ENCODE data around the gene CCM2L. TPM values are rescaled to one million over a fixed set of nuclear protein-coding genes. Genes with fewer than 3 reads are reported as not detected.

The CCM2L gene
- total and polyA plus RNA-seq, 2 donors (not counting 1 experiment from before 2014, with no cell fraction given) = not detected

DNA sequence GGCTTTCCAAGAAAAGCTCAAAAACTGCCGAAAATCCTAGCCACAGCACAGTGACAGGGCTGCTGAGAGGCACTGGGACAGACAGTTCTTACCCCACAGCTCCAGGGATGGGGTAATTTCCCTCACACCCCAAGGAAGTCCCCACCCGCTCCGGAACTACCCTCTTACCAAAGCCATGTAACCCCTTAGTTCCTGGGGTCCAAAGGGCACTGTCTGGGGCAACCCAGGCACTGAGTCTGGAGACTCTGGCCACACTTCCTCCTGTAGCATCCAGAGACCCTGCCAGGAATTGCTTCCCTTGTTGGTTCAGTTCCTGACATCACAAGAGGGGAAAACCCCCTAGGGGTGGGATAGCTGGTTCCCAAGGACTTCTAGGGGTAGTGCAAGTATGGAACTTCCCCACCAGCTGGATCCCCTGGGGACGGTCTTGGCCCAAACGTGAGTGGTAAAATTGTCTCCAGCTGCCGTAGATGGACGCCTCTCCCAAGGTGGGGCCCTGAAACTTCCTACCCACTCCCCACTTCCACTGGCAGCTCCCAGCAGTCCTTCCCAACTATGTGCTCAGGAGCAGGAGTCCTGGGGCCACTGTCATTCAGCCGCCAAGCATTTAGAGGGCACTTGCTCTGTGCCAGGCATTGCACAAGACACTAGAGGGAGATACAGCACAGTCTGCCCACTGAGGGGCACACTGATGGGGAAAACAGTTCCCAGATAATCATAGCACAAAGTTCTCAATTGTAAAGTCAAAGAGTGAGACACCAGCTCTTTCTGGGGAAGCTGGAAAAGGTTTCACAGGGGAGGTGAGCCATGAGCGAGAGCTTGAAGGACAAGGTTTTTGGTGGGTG, 24.6 kb downstream of the CCM2L start:
- no peak overlapping the region for H2AFZ ChIP-seq (ENCODE audit: insufficient read depth, low read depth, low read length, poor library complexity, severe bottlenecking)
- H3K9me3 ChIP-seq (ENCODE audit: control extremely low read depth in 1 of 3, control insufficient read depth in 2 of 3, insufficient read depth in 1 of 3, low read length in 2 of 3) = peaks cover 0 to 7% (median 7%) of the 10 kb centered on the region in 3 donors
- Mint-ChIP-seq H3K4me3 (peak overlapping the region; percentile 41), H3K4me1 (peaks cover 44% of the 10 kb centered on the region), H3K27me3 (peaks cover 28% of the 10 kb centered on the region), H3K27ac (peak overlapping the region; percentile 72), H3K9me3 (ENCODE audit: insufficient read depth) (no peaks in the 10 kb centered on the region)
- no peaks in the 10 kb centered on the region for H4K20me1 ChIP-seq (ENCODE audit: control insufficient read depth, insufficient read depth, low read length, poor library complexity, severe bottlenecking)
- H3K79me2 ChIP-seq (ENCODE audit: control insufficient read depth, insufficient read depth, low read length) = no peaks in the 10 kb centered on the region
- no peaks in the 10 kb centered on the region for H3K36me3 ChIP-seq (replicated peaks in 1 of 2; ENCODE audit: control extremely low read depth in 1 of 2, control insufficient read depth in 1 of 2, extremely low read depth in 1 of 2, insufficient read depth in 2 of 2, low read length in 1 of 2)
- ChIA-PET CTCF (interaction anchor here (0.6 to 10.3 kb wide), 31 partner anchors 8 to 521 kb away, joined by 3 to 389 read pairs (median 4); partner anchors contain the start of genes HCK, PDRG1 and TM9SF4), POLR2A (interaction anchor here (0.8 kb wide), 1 partner anchor 16 kb away, joined by 3 read pairs; no protein-coding TSS in a partner anchor)
- no peak overlapping the region for H3K27ac ChIP-seq (ENCODE audit: low read length in 2 of 2)
- peaks cover 0 to 20% (median 8%) of the 10 kb centered on the region in 4 experiments for H3K27me3 ChIP-seq (replicated peaks in 1 of 4; ENCODE audit: control extremely low read depth in 1 of 4, control insufficient read depth in 3 of 4, insufficient read depth in 4 of 4, low read length in 3 of 4)
- no peak for TF ChIP-seq EZH2 (IDR thresholded peaks at IDR 0.05; ENCODE audit: borderline replicate concordance, insufficient read depth, low read depth, low read length, poor library complexity, severe bottlenecking)
- TF ChIP-seq, protein P1, sequence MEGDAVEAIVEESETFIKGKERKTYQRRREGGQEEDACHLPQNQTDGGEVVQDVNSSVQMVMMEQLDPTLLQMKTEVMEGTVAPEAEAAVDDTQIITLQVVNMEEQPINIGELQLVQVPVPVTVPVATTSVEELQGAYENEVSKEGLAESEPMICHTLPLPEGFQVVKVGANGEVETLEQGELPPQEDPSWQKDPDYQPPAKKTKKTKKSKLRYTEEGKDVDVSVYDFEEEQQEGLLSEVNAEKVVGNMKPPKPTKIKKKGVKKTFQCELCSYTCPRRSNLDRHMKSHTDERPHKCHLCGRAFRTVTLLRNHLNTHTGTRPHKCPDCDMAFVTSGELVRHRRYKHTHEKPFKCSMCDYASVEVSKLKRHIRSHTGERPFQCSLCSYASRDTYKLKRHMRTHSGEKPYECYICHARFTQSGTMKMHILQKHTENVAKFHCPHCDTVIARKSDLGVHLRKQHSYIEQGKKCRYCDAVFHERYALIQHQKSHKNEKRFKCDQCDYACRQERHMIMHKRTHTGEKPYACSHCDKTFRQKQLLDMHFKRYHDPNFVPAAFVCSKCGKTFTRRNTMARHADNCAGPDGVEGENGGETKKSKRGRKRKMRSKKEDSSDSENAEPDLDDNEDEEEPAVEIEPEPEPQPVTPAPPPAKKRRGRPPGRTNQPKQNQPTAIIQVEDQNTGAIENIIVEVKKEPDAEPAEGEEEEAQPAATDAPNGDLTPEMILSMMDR (IDR thresholded peaks at IDR 0.05) = peak; percentile 36
- intact Hi-C loops (cut with micrococcal nuclease) = loop anchor here (1.0 kb wide), 1 partner anchor 57 kb away; no protein-coding TSS in a partner anchor
- H3K4me1 ChIP-seq (ENCODE audit: control insufficient read depth in 2 of 2, insufficient read depth in 2 of 2, low read length in 2 of 2) = peaks cover 13 to 42% of the 10 kb centered on the region in 2 donors
- ATAC-seq (ENCODE audit: low read depth) = peak; percentile 50
- peak; percentile 44 for DNase-seq
- no peak overlapping the region for H3K4me3 ChIP-seq (ENCODE audit: control extremely low read depth in 1 of 5, extremely low read depth in 1 of 5, insufficient read depth in 1 of 5, low read depth in 2 of 5, low read length in 4 of 5)
- no peak overlapping the region for H3K4me2 ChIP-seq (replicated peaks; ENCODE audit: low read depth, low read length, poor library complexity, severe bottlenecking)
- 32% methylated on average over 4 of the region's 9 CpGs for WGBS (ENCODE audit: insufficient coverage)
- H3K9ac ChIP-seq (ENCODE audit: low read length) = no peak overlapping the region

DNA sequence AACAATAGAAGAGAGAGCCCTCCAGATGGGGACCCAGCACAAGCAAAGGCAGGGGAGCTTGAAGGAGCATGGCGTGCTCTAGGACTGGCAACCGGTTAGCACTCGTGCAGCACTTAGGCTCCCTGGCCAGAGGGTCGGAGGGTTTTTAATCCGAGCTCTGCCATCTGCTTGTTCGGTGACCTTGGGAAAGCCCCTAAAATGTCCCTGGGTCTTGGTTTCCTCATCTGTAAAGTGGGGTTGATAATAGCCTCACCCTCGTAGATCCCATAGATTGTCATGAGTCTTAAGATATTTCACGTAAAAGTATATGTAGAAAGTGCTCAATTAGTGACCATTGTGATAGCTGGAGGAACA, 25.2 kb downstream of the CCM2L start:
- Histone ChIP-seq H3K4me3 (ENCODE audit: control extremely low read depth in 1 of 5, extremely low read depth in 1 of 5, insufficient read depth in 1 of 5, low read depth in 2 of 5, low read length in 4 of 5) (no peak overlapping the region), H3K27me3 (replicated peaks in 1 of 4; ENCODE audit: control extremely low read depth in 1 of 4, control insufficient read depth in 3 of 4, insufficient read depth in 4 of 4, low read length in 3 of 4) (peaks cover 0 to 20% (median 8%) of the 10 kb centered on the region in 4 experiments), H4K20me1 (ENCODE audit: control insufficient read depth, insufficient read depth, low read length, poor library complexity, severe bottlenecking) (no peaks in the 10 kb centered on the region), H2AFZ (ENCODE audit: insufficient read depth, low read depth, low read length, poor library complexity, severe bottlenecking) (no peak overlapping the region), H3K27ac (ENCODE audit: low read length in 2 of 2) (no peak overlapping the region), H3K4me1 (ENCODE audit: control insufficient read depth in 2 of 2, insufficient read depth in 2 of 2, low read length in 2 of 2) (peaks cover 18 to 48% of the 10 kb centered on the region in 2 donors), H3K4me2 (replicated peaks; ENCODE audit: low read depth, low read length, poor library complexity, severe bottlenecking) (no peak overlapping the region), H3K79me2 (ENCODE audit: control insufficient read depth, insufficient read depth, low read length) (no peaks in the 10 kb centered on the region), H3K9me3 (ENCODE audit: control extremely low read depth in 1 of 3, control insufficient read depth in 2 of 3, insufficient read depth in 1 of 3, low read length in 2 of 3) (peaks cover 0 to 7% (median 7%) of the 10 kb centered on the region in 3 donors), H3K9ac (ENCODE audit: low read length) (no peak overlapping the region), H3K36me3 (replicated peaks in 1 of 2; ENCODE audit: control extremely low read depth in 1 of 2, control insufficient read depth in 1 of 2, extremely low read depth in 1 of 2, insufficient read depth in 2 of 2, low read length in 1 of 2) (no peaks in the 10 kb centered on the region)
- intact Hi-C loops (cut with micrococcal nuclease) = loop anchor here (1.0 kb wide), 1 partner anchor 57 kb away; no protein-coding TSS in a partner anchor
- peaks cover 23% of the 10 kb centered on the region for H3K27me3 Mint-ChIP-seq
- no peak overlapping the region for H3K27ac Mint-ChIP-seq
- DNase-seq = no peak
- no peak overlapping the region for H3K4me3 Mint-ChIP-seq
- peaks cover 48% of the 10 kb centered on the region for H3K4me1 Mint-ChIP-seq
- TF ChIP-seq, protein P1 (IDR thresholded peaks at IDR 0.05) = no peak
- no peak for TF ChIP-seq EZH2 (IDR thresholded peaks at IDR 0.05; ENCODE audit: borderline replicate concordance, insufficient read depth, low read depth, low read length, poor library complexity, severe bottlenecking)
- ChIA-PET CTCF (interaction anchor here (0.6 to 10.3 kb wide), 31 partner anchors 8 to 617 kb away, joined by 3 to 389 read pairs (median 4); partner anchors contain the start of genes HCK, PDRG1 and TM9SF4), POLR2A (interaction anchor here (0.8 kb wide), 1 partner anchor 15 kb away, joined by 3 read pairs; no protein-coding TSS in a partner anchor)
- 65% methylated on average over 8 of the region's 8 CpGs for WGBS (ENCODE audit: insufficient coverage)
- ATAC-seq (ENCODE audit: low read depth) = no peak
- no peaks in the 10 kb centered on the region for H3K9me3 Mint-ChIP-seq (ENCODE audit: insufficient read depth)
